ENCODE measurements around the gene SYPL1.

DNA sequence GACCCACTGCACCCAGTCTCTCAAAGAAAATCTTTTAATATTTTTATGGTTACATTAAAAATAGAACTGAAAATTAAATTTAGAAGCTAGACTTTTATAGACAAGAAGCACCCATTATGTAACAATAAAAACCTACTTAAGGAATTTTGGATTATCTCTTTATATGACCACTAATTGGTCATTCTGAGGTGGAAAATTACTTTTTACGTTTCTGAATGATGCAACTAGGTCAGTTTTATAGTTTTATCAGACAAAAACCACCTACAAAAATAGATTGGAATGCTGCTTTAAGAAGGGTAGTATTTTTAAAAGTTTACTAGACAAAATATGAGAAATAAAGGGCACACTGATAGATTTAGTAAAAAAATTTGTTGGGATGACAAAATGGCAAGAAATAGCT lies 16.5 kb downstream of the SYPL1 start:
- TF ChIP-seq SIN3A (IDR thresholded peaks at IDR 0.05; ENCODE audit: borderline replicate concordance, insufficient read depth, low read length) (no peak), TAF1 (IDR thresholded peaks at IDR 0.05; ENCODE audit: borderline replicate concordance, insufficient read depth, low read length) (no peak), POLR2AphosphoS5 (IDR thresholded peaks at IDR 0.05; ENCODE audit: low read depth, low read length) (no peak)
- TF ChIP-seq, protein P1, sequence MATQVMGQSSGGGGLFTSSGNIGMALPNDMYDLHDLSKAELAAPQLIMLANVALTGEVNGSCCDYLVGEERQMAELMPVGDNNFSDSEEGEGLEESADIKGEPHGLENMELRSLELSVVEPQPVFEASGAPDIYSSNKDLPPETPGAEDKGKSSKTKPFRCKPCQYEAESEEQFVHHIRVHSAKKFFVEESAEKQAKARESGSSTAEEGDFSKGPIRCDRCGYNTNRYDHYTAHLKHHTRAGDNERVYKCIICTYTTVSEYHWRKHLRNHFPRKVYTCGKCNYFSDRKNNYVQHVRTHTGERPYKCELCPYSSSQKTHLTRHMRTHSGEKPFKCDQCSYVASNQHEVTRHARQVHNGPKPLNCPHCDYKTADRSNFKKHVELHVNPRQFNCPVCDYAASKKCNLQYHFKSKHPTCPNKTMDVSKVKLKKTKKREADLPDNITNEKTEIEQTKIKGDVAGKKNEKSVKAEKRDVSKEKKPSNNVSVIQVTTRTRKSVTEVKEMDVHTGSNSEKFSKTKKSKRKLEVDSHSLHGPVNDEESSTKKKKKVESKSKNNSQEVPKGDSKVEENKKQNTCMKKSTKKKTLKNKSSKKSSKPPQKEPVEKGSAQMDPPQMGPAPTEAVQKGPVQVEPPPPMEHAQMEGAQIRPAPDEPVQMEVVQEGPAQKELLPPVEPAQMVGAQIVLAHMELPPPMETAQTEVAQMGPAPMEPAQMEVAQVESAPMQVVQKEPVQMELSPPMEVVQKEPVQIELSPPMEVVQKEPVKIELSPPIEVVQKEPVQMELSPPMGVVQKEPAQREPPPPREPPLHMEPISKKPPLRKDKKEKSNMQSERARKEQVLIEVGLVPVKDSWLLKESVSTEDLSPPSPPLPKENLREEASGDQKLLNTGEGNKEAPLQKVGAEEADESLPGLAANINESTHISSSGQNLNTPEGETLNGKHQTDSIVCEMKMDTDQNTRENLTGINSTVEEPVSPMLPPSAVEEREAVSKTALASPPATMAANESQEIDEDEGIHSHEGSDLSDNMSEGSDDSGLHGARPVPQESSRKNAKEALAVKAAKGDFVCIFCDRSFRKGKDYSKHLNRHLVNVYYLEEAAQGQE (IDR thresholded peaks at IDR 0.05; ENCODE audit: insufficient read depth in 1 of 2, low read depth in 2 of 2, low read length in 2 of 2): no peak

Data from PFSK-1 (cell line).